ENCODE measurements around the gene PNPLA5.

DNA sequence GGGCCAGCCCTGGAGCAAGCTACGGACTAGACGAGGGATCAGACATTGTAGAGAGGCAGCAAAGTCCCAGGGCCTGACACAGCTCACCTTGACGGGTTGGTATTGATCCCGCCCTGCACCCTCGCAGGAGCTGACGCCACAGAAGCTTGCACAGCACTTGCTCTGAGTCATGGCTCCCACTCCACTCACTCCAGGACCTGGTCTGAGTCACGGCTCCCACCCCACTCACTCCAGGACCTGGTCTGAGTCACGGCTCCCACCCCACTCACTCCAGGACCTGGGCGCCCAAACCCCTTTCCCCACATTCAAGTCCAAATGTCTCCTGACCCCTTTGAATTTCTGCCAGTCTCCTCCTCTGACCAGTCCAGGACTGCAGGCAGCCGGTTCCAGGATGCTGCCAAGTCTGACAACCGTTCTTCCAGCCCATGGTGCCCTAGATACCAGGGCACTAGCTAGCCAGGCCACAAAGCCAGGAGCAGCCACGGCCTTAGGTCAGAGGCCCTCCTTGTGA lies 6.0 kb upstream of the PNPLA5 start:
- TF ChIP-seq PBX3 (IDR thresholded peaks at IDR 0.05) (no peak), HDAC2 (IDR thresholded peaks at IDR 0.05) (no peak)
- TF ChIP-seq, protein P1, sequence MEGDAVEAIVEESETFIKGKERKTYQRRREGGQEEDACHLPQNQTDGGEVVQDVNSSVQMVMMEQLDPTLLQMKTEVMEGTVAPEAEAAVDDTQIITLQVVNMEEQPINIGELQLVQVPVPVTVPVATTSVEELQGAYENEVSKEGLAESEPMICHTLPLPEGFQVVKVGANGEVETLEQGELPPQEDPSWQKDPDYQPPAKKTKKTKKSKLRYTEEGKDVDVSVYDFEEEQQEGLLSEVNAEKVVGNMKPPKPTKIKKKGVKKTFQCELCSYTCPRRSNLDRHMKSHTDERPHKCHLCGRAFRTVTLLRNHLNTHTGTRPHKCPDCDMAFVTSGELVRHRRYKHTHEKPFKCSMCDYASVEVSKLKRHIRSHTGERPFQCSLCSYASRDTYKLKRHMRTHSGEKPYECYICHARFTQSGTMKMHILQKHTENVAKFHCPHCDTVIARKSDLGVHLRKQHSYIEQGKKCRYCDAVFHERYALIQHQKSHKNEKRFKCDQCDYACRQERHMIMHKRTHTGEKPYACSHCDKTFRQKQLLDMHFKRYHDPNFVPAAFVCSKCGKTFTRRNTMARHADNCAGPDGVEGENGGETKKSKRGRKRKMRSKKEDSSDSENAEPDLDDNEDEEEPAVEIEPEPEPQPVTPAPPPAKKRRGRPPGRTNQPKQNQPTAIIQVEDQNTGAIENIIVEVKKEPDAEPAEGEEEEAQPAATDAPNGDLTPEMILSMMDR (IDR thresholded peaks at IDR 0.05) = no peak
- TF ChIP-seq, protein P2, sequence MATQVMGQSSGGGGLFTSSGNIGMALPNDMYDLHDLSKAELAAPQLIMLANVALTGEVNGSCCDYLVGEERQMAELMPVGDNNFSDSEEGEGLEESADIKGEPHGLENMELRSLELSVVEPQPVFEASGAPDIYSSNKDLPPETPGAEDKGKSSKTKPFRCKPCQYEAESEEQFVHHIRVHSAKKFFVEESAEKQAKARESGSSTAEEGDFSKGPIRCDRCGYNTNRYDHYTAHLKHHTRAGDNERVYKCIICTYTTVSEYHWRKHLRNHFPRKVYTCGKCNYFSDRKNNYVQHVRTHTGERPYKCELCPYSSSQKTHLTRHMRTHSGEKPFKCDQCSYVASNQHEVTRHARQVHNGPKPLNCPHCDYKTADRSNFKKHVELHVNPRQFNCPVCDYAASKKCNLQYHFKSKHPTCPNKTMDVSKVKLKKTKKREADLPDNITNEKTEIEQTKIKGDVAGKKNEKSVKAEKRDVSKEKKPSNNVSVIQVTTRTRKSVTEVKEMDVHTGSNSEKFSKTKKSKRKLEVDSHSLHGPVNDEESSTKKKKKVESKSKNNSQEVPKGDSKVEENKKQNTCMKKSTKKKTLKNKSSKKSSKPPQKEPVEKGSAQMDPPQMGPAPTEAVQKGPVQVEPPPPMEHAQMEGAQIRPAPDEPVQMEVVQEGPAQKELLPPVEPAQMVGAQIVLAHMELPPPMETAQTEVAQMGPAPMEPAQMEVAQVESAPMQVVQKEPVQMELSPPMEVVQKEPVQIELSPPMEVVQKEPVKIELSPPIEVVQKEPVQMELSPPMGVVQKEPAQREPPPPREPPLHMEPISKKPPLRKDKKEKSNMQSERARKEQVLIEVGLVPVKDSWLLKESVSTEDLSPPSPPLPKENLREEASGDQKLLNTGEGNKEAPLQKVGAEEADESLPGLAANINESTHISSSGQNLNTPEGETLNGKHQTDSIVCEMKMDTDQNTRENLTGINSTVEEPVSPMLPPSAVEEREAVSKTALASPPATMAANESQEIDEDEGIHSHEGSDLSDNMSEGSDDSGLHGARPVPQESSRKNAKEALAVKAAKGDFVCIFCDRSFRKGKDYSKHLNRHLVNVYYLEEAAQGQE (IDR thresholded peaks at IDR 0.05) = no peak

All from A549 (cell line).